Prostate gland (tissue), 2 donors: ENCODE data around the gene IL6R.

Experiments used
- CTCF ChIP-seq, 4 experiments: fragments of 200-600 bp in 2 of 4; fragments of 450-650 bp in 2 of 4; sonication (generic) in 2 of 4; IDR thresholded peaks; 1 replicate in 3 of 4; 2 replicates in 1 of 4; pipeline ENCODE4 v1.5.1; 2016 to 2019; ENCODE audit warnings: antibody characterized with exemption in 4 of 4, mild to moderate bottlenecking in 2 of 4, moderate library complexity in 2 of 4
- POLR2A ChIP-seq: fragments of 450-650 bp; IDR thresholded peaks from one replicate; pipeline ENCODE4 v1.6.1; 2016; ENCODE audit warnings: antibody characterized with exemption, mild to moderate bottlenecking

- peak in 2 of 4 experiments; percentile 48 to 58 for TF ChIP-seq CTCF (IDR thresholded peaks at IDR 0.05)
- TF ChIP-seq POLR2A = peak; percentile 37
Measured at GRCh38 chr1:154405747-154406571, 816 bp downstream of the IL6R start.
